HG03558 (cell line): Measurements from ENCODE around the gene BCL11A.

Source experiments
- ATAC-seq: cut with Tn5 transposase; IDR thresholded peaks from one replicate; pipeline ENCODE4 v1.9.1; 2021; ENCODE audit warnings: moderate number of reproducible peaks; ENCODE audit not compliant: unreplicated experiment; ENCODE audit errors: extremely low read depth

BCL11A gene

DNA sequence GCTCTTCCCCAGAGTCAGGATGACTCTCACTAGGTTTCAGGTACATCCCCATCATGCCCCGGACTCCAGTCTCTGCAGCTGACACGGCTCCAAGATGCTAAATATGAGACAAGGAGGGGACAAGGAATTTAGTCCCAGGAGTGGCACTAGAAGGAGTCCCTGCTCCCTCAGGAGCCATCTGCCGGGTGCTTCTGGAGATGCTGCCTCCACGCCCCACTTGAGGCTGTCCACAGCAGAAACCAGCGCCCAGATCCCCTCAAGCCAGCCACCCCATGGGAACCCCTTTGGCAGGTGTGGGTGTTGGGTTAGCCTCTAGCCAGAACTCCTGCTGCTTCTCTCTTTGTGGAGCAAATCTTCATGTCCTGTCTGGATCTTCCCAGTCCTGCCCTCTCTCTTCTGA lies 40.3 kb downstream of the BCL11A start:
- no peak for ATAC-seq

DNA sequence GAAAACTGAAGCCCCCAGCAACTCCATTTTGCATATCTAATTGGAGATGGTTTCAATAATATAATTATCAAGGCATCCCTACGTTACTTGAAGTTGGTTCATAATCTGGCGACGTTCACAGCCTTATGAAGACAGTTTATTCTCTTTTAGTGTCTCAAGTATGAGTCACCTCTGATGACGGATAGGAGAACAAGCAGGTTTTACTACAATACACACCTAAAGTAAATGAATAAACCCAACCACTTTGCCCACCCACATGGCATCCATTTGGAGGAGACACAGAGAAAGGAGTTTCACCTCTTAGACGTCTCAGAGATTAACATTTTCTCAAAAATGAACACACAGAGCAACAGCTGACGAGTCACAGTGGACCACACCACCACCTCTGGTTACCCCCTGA lies 40.8 kb downstream of the BCL11A start:
- no peak for ATAC-seq

DNA sequence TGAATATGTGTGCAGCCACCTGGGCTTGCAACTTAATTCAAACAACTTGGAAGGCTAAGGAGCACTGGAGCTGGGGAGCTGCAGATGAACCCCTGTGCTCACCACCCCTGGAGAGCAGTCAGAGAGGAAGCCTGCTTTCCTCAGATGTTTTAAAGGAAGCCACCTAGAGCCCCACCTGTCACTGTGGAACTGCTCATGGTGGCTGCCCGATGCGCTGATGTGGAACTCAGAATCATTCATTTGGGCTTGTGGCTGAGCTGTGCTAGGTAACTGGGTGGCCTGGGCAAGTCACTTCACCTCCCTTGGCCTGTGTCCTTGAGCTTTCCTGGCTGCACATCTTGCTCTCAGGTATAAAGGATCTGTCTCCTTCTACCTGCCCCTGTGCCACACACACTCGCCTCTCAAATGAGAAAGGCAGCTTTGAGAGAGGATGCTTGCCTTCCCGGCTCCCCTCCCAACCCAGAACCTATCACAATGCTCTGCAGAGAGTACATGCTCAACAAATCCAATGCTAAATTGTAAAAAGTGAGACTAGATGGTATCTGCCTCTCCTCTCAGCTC lies 41.3 kb downstream of the BCL11A start:
- ATAC-seq: no peak

DNA sequence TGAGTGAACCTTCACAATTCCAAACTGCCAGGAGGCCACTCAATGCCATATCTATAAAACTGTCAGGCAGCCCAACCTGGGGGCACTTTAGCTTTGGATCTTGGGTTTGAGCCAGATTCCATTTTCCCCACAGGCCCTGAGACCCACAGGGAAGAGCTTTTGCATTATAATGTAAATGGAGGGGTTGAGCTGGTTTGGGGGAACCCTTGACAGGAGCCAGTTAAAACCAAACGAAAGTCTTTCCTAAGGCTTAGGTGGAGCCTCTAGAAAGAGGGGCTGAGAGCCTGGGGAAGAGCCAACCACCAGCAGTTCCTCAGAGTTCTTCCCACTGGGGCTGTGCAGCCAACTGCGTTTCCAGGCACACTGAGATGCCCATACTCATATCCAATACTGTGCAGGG lies 42.7 kb downstream of the BCL11A start:
- no peak for ATAC-seq

DNA sequence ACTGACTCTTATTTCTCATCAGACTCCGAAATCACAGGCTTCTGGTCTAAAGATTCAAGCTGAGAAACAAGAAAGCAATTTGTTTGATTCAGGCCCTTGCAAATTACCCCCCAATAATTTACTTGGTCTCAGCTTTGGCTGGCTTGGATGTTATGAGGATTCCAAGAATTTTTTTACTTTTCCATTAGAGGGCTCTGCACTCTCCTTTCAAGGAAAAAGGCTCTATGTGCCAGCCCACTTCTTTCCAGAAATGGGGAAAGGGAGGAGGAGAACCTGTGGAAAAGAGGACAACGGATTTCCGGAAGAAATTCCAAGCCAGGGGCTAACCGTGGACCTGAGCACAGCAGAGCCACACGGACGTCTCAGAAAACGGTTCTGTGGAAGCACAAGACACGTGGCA lies 44.4 kb downstream of the BCL11A start:
- no peak for ATAC-seq

DNA sequence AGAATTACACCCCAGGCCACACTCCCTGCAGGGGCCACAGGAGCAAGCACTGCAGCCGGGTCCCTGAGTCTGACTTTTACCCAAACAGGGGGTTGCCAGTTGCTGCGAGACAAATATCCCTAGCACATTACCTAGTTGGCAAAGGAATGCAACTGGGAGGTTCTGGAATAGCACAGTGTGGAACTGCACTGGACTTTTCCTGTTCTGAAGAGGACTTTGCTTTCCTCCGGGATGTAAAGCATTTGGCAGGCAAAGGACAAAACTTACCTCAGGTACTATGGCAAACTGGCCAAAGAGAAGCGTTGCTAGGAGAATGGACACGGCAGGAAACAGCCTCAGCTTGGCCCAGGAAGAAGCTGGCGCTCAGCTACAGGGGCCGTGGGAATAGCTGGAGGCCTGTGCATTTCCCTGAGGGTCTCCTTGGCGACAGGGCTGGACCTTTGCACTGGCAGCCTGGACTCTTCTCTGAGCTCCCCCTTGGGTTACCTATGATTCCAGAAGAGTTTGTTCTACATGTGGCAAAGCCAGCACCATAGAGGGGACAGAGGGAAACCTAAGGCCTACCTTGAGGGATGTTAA lies 45.0 kb downstream of the BCL11A start:
- no peak for ATAC-seq

DNA sequence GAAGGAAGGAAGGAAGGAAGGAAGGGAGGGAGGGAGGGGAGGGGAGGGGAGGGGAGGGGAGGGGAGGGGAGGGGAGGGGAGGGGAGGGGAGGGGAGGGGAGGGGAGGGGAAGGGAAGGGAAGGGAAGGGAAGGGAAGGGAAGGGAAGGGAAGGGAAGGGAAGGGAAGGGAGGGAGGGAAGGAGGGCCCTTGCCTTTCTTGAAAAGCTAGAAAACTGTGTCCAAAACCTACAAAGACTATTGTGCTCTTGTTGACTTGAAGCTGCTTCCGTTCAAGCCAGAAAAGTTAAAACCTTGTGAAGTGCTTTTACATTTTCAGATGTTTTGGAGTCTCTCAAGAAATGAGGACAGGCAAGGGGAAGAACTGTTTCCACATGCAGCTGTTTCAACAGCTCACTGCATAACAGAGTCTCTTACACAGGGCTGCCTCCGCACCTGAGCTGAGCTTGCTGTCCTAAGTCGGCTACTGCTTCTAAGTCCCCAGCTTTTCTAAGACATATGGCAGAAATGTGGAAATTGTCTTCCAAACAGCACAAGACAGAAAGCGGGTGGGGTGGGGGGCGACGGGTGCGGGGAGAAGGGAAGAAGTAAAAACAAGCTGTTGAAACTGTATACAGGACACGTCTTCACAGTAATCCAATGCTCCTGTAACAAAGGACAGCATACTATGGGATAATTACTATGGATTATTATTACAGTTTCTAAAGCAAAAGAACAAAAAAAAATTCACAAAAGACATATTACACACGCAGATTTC lies 46.1 kb downstream of the BCL11A start:
- no peak for ATAC-seq

DNA sequence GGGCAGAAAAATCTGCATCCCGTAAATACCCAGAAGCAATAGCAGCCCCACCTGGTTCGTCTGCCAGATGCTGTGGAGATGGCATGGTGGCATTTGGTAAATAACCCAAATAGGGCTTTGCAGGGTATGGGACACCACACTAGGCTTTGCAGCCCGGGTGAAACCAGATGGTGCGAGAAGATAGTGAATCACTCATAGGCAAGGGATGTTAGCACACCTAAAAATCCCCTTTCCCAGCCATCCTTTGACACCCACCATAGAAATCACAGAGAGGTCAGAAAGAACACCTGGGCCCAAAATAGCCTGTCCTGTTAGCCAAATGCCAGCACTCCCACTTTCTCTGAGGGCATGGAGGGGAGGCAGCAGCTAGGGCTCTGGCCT lies 47.6 kb downstream of the BCL11A start:
- ATAC-seq: no peak

DNA sequence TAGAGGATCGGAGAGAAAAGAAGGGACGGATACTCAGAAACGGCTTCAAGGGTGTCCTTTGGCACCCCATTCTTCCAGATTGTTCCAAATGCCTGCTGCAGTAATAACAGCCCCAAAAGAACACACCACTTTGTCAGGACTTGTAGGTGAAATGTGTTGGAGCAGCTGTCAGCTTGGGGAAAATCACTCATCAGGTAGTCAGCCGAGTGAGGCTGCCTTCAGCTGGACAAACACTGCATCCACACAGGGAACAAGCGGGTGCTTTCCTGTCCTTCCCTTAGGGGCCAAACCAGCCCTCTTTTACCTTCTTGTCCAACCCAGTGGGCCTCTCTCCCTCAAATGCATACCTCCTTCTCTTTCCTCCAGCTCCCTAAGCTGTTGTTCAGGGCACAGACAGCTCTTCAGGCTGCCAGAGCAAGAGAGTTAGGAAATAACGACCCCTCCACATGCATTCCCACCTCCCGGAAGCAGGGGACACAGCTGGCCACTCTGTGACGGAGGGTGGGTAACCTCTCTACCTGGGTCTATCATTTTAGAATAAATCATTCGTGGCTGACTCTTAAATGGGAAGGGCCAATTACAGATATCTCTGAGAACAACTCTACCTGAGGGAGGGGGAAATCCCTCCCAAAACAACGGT lies 48.1 kb downstream of the BCL11A start:
- ATAC-seq: no peak

DNA sequence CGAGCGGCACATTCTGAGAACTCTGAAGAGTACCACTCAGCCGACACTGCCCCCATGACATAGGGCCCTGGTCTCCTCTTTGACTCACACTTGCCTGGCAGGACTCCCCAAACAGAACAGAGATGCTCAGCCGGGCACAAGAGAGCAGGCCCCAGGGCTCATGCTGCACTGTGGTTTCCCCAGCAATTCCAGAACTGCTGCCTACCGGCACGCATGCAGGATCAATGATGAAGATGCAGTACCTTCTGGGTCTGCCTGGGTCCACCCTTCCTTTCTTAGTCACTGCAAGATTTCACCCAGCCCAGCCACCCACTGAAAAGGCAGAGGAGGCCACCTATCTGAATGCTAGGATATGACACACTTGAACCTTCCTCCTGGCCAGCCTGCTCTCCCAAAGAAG lies 49.4 kb downstream of the BCL11A start:
- ATAC-seq: no peak

DNA sequence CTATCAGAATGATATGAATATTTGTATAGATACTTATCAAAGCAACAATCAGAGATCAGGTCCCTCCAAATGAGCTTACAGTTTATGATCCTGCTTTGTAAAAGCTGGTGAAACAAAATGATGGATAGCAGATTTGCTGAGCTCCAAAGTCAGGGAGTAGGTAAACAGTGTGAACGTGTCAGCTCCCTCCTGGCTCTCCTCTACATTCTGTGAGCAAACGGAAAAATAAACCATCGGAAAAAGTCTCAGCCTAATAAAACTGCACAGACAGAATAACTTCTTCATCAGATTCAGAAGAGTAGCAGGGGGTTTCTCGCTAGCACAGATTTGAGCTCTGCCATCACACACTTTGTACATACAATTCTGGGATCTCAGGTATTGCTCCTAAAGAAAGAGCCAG lies 51.3 kb downstream of the BCL11A start:
- no peak for ATAC-seq

DNA sequence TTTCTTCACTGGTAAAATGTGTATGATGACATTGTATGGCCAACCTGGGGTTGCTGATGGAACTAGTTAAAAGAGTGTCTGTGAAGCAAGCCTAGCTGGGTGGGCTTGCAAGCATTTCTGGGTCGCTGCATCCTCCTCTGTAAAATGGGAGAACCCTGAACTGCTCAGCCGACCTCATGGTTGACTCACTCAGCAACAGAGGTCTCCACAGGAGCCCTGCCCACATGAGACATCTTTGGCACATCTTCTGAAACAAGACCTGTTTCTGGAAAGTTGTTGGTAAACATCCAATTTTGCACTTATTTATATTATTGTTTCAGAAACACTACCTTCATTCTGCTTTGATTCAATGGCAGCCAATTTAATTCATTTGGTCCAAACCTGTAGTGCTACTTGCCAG lies 52.6 kb downstream of the BCL11A start:
- no peak for ATAC-seq

DNA sequence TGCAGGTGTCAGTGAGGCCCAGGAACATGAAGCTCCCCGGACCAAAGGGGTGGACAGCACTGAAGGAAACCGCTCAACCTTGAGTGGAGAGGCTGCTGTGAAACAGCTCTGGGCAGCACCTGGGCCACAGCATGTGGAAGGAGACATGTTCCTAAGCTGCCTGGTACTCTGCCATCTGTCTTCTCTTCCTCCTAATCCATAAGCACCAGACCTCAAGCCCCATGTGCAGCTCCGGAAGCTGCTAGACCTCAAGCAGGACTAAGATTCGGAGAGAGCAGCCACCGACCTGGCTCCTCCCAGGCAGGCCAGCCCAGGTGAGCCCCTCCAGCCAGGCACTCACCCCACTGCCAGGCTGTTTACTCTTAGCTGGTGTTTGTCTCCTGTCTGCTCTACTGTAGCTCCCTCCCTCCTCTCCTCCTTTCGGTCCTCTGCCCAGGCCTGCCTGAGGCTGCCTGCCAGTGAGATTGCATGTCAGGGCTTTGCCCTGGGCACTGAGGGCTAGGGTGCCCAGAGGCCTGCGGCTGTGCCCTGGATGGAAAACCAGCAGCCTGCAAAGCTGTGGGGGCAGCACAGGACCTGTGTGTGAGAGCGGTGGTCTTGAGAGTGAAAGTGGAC lies 53.7 kb downstream of the BCL11A start:
- no peak for ATAC-seq

DNA sequence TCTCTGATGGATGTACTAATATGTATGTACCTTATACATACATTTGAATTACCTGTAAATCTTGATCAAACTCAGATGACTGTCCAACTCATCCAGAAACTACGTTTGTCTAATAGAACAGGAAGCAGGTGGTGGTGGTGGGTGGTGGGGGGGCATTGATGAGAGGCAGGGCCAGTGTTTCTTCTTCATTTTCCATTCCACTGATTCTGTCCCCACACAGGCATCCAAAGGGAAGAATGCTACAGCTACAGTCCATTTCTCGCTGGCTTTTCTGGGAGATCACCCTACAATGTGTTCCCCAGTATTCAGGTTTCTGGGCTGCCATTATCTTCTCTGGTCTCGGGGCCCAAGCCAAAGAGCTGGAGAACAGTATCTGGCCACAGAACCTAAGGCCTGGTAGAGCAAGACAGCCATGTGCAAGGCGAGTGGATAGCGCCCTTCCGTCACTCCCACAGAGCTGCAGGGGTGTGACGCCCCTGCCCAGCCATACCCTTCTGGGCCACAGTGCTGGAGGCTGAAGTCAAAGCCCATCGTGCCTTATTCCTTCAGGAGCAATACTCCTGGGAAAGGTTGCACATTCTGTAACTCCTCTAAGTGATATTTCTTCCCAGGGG lies 54.5 kb downstream of the BCL11A start:
- no peak for ATAC-seq

DNA sequence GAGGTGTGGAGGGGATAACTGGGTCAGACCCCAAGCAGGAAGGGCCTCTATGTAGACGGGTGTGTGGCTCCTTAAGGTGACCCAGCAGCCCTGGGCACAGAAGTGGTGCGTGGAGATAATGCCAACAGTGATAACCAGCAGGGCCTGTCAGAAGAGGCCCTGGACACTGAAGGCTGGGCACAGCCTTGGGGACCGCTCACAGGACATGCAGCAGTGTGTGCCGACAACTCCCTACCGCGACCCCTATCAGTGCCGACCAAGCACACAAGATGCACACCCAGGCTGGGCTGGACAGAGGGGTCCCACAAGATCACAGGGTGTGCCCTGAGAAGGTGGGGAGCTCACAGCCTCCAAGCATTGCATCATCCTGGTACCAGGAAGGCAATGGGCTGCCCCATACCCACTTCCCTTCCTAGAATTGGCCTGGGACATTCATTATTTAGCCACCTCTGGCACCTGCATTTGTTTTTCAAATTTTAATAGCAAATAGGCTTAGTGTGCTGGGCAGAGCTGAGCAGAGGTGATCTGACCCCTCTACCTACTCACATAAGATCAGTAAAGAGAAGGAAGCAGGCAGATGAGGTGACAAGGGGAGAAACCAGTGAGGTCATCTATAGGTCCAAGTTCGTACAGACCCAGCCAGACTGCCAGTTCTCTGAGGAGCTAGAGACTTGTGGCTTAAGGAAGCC lies 55.2 kb downstream of the BCL11A start:
- no peak for ATAC-seq

DNA sequence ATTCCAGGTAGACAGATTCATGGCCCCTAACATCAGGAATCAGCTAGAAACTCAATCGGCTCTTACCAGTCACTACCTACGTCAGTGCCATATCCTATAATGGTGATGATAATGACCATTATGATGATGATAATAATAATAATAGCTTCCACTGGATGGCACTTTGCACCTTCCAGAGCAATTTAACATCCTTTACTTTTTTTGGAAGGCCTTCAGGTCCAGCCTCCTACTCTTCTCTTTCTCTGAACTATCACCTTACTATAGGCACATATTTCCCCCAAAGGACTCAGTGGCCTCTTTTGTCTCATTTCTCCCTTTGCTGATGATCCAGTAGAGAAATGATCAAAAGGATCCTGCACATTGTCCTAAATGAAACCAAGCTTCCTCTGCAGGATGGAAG lies 56.0 kb downstream of the BCL11A start:
- no peak for ATAC-seq

DNA sequence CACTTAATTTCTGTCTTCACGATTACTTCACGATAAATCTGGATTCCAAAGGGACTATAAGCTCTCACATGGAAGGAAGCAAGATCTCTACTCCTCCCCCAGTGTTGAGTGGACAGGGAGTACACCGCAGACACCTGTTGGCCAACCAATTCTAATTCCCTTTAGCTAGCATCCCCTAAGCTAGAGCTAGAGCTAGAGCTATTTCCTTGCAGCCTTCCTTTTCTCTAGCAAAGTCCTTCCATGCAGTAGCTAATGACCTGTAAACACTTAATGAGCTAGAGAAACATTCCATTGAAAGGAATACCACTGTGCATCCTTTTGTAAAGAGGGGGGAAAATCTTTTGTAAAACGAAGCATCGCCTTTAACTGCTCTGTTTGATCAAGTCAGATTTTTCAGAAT lies 56.5 kb downstream of the BCL11A start:
- no peak for ATAC-seq

DNA sequence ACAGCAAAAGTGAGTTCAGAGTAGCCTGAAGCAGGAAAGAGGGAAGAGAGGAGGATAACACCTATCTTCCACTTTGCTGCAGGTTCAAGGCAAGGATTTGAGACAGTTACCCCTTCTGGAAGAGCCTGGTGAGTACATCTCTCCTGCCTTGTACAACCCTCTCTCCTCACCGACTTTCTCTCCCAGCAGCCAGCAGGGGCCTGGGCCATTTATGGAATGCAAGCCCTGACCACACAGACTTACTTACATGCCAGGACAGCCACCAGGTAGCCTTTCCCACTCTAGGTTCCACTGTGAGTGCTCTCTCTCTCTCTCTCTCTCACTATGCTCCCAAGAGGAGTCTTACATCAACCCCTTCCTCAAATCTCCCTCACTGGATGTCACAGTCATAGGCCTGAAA lies 57.0 kb downstream of the BCL11A start:
- ATAC-seq: no peak

DNA sequence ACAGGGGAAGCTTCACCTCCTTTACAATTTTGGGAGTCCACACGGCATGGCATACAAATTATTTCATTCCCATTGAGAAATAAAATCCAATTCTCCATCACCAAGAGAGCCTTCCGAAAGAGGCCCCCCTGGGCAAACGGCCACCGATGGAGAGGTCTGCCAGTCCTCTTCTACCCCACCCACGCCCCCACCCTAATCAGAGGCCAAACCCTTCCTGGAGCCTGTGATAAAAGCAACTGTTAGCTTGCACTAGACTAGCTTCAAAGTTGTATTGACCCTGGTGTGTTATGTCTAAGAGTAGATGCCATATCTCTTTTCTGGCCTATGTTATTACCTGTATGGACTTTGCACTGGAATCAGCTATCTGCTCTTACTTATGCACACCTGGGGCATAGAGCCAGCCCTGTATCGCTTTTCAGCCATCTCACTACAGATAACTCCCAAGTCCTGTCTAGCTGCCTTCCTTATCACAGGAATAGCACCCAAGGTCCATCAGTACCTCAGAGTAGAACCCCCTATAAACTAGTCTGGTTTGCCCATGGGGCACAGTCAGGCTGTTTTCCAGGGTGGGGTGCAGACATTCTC lies 58.3 kb downstream of the BCL11A start:
- no peak for ATAC-seq
